ENCODE measurements around the gene CLDN15. TPM values are rescaled to one million over a fixed set of nuclear protein-coding genes. Genes with fewer than 3 reads are reported as not detected.

CLDN15 gene
- total RNA-seq, 2 experiments from 2014 or later, result 17.8 to 31.9 TPM

DNA sequence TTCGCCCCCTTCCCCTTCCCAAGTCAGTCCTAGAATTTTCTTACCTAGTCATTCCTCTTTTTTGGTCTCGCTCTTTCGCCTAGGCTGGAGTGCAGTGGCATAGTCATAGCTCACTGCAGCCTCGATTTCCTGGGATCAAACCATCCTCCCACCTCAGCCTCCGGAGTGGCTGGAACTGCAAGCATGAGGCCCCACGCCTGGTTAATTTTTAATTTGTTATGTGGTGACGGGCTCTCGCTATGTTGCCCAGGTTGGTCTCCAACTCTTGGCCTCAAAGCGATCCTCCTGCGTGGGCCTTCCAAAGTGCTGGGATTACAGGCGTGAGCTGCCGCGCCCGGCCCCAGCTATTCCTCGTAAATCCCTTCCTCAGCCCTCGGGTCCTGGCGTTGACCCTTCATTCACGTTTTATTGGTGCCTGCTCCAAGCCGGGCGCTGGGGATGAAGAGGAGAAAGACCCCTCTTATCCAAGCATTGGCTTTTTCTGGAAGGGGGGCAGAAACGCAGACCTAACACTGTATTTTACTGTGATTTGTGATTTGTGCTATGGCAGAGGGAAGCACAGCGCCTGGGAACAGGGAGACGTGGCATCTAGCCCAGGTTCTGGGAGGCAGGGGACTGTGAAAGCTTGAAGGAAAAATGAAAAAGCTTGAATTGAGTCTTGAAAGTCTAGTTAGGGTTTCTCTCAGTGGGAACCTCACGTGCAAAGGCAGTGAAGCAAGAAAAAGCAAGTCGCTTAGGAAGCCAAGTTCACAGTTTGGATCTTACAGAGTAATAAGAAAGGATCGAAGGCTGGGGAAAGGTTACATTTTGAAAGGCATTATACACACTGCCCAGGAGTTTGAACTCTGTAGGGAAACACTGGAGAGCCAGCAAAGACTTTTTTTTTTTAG is 19.1 kb downstream of the CLDN15 start:
- DNase-seq (ENCODE audit: low spot score), result no peak
- Histone ChIP-seq H3K9me2 (ENCODE audit: insufficient read depth, low read length) (no peaks in the 10 kb centered on the region), H3K36me3 (ENCODE audit: insufficient read depth, low read length) (peaks cover 3% of the 10 kb centered on the region), H3K4me1 (ENCODE audit: insufficient read depth, low read length, poor library complexity, severe bottlenecking) (peaks cover 18% of the 10 kb centered on the region), H3K27ac (ENCODE audit: low read depth, low read length, poor library complexity, severe bottlenecking) (no peak overlapping the region), H3K4me3 (ENCODE audit: low read depth, low read length, poor library complexity, severe bottlenecking) (peak overlapping the region; percentile 95), H2AFZ (ENCODE audit: low read length) (peak overlapping the region; percentile 98), H3K4me2 (ENCODE audit: low read length) (peak overlapping the region; percentile 100), H3K9me3 (ENCODE audit: low read length) (no peaks in the 10 kb centered on the region), H3K79me2 (ENCODE audit: insufficient read depth, low read depth, low read length) (no peaks in the 10 kb centered on the region), H4K20me1 (ENCODE audit: insufficient read depth, low read length) (no peaks in the 10 kb centered on the region)
- intact Hi-C loops (cut with micrococcal nuclease; ENCODE audit: unreplicated experiment), result loop anchor here (2.0 kb wide), 1 partner anchor 26 kb away; the partner anchor contains the start of gene FIS1
- TF ChIP-seq, protein P1, sequence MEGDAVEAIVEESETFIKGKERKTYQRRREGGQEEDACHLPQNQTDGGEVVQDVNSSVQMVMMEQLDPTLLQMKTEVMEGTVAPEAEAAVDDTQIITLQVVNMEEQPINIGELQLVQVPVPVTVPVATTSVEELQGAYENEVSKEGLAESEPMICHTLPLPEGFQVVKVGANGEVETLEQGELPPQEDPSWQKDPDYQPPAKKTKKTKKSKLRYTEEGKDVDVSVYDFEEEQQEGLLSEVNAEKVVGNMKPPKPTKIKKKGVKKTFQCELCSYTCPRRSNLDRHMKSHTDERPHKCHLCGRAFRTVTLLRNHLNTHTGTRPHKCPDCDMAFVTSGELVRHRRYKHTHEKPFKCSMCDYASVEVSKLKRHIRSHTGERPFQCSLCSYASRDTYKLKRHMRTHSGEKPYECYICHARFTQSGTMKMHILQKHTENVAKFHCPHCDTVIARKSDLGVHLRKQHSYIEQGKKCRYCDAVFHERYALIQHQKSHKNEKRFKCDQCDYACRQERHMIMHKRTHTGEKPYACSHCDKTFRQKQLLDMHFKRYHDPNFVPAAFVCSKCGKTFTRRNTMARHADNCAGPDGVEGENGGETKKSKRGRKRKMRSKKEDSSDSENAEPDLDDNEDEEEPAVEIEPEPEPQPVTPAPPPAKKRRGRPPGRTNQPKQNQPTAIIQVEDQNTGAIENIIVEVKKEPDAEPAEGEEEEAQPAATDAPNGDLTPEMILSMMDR (conservative IDR thresholded peaks at IDR 0.05; ENCODE audit: low read length), result no peak
- no peak for TF ChIP-seq EZH2phosphoT487 (IDR thresholded peaks at IDR 0.05; ENCODE audit: borderline replicate concordance, low read depth, low read length)
- ChIA-PET CTCF (ENCODE audit: unreplicated experiment) (interaction anchor here (1.1 kb wide), 1 partner anchor 25 kb away, joined by 6 read pairs; no protein-coding TSS in a partner anchor), POLR2A (interaction anchor here (0.6 to 1.5 kb wide), 10 partner anchors 14 to 640 kb away, joined by 3 to 6 read pairs (median 4); partner anchors contain the start of gene FIS1)
- BruUV-seq (replicated peaks), result TSS peak; percentile 88

DNA sequence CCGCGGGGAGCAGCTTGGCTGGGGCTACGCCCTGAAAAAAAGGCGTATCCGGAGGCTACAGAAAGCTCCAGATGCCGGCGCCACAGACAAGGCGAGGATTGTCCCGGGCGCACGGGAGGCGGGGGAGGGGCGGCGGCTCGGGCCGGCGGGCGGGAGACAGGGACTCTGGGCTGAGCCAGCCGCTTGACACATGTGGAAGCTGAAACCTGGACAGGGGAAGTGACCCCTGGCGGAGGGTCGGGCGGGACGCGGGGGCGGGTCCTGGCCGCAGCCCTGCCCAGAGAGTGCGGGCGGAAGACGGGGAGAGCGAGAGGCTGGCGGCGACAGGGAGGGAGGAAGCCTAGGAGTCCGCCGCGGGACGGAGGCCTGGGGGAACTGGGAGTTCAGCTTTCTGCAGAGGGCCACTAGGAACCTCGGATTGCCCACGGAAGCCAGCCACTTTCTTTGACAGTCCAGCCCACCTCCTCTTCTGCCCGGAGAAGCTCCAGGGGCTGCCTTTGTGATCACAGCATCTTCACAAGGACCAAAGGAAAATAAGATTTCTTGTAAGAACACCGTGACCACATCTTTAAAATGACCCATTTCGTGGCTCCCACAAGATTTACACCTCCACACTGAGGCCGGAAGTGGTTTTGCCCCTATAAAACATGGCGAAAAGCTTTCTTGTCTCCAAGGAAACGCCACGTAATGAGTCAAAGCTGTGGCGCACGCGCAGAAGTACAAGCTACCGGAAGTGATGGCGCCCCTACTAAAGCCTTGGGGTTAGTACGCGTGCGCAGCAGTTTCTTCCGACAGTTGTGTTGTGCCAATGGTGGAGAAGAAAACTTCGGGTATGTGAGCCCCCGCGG is 20.0 kb downstream of the CLDN15 start, which contains the start of the genes PLOD3 and ZNHIT1:
TSS of gene PLOD3 (minus strand) at position 194 of the 848 bp plus-strand sequence. CDS start 307 bp downstream, outside the sequence.
TSS of gene ZNHIT1 (plus strand) at position 778 of the 848 bp plus-strand sequence. CDS start at position 809, 31 bp downstream.
- peak within 1 kb of the TSS; percentile 95 for H3K4me3 ChIP-seq (ENCODE audit: low read depth, low read length, poor library complexity, severe bottlenecking)
- peak; percentile 99 for DNase-seq (ENCODE audit: low spot score)

More for the DNA sequence above, 20.0 kb downstream of the CLDN15 start, which contains the start of the genes PLOD3 and ZNHIT1:
- ChIA-PET CTCF (ENCODE audit: unreplicated experiment) (interaction anchor here (0.6 to 1.1 kb wide), 3 partner anchors 11 to 26 kb away, joined by 3 to 8 read pairs (median 6); no protein-coding TSS in a partner anchor), POLR2A (interaction anchor here (0.6 to 1.5 kb wide), 12 partner anchors 15 to 641 kb away, joined by 3 to 6 read pairs (median 4); partner anchors contain the start of gene FIS1)
- Histone ChIP-seq H3K9me3 (ENCODE audit: low read length) (no peaks in the 10 kb centered on the region), H3K27ac (ENCODE audit: low read depth, low read length, poor library complexity, severe bottlenecking) (peak within 1 kb of the TSS; percentile 48), H3K9me2 (ENCODE audit: insufficient read depth, low read length) (no peaks in the 10 kb centered on the region), H3K79me2 (ENCODE audit: insufficient read depth, low read depth, low read length) (no peaks in the 10 kb centered on the region), H3K4me2 (ENCODE audit: low read length) (peak within 1 kb of the TSS; percentile 100), H4K20me1 (ENCODE audit: insufficient read depth, low read length) (no peaks in the 10 kb centered on the region), H3K36me3 (ENCODE audit: insufficient read depth, low read length) (no peaks in the 10 kb centered on the region), H3K4me1 (ENCODE audit: insufficient read depth, low read length, poor library complexity, severe bottlenecking) (peaks cover 18% of the 10 kb centered on the region), H2AFZ (ENCODE audit: low read length) (peak within 1 kb of the TSS; percentile 98)
- intact Hi-C loops (cut with micrococcal nuclease; ENCODE audit: unreplicated experiment), result loop anchor here (2.0 kb wide), 1 partner anchor 27 kb away; the partner anchor contains the start of gene FIS1
- BruUV-seq (replicated peaks), result no TSS peak
- TF ChIP-seq EZH2phosphoT487 (IDR thresholded peaks at IDR 0.05; ENCODE audit: borderline replicate concordance, low read depth, low read length), result no peak
- TF ChIP-seq, protein P1 (conservative IDR thresholded peaks at IDR 0.05; ENCODE audit: low read length), result 0 out of 2 replicates have a peak, but pooled peaks have one; percentile 6

Data from OCI-LY7 (cell line).